Suprapubic skin (tissue), 4 donors: ENCODE measurements around the gene PIGV. TPM values are rescaled to one million over a fixed set of nuclear protein-coding genes. Genes with fewer than 3 reads are reported as not detected.
"Not testable (repeated sequence)": the region's sequence is repeated elsewhere in the genome, so short reads cannot be mapped to it uniquely, and the experiment has no call there.

ENCODE experiments used
- DNase-seq, 2 donors: peaks; one replicate each; pipeline ENCODE4 v3.0.0-alpha.2; 2019; ENCODE audit warnings: low spot score in 2 of 2
- H3K27ac ChIP-seq: fragments of 200-600 bp; sonication (generic); one replicate; pipeline ENCODE4 v1.5.1; 2019
- H3K27me3 ChIP-seq: fragments of 200-600 bp; sonication (generic); one replicate; pipeline ENCODE4 v1.5.1; 2019
- H3K36me3 ChIP-seq: fragments of 200-600 bp; sonication (generic); one replicate; pipeline ENCODE4 v1.5.1; 2019
- H3K4me1 ChIP-seq: fragments of 200-600 bp; sonication (generic); one replicate; pipeline ENCODE4 v1.5.1; 2019
- H3K4me3 ChIP-seq: fragments of 200-600 bp; sonication (generic); one replicate; pipeline ENCODE4 v1.5.1; 2019; ENCODE audit warnings: mild to moderate bottlenecking
- H3K9me3 ChIP-seq: fragments of 200-600 bp; sonication (generic); one replicate; pipeline ENCODE4 v1.5.1; 2019
- CTCF ChIP-seq, 2 donors: fragments of 200-600 bp in 1 of 2; fragments of 450-650 bp in 1 of 2; sonication (generic) in 1 of 2; IDR thresholded peaks; one replicate each; pipeline ENCODE4 v1.5.1; 2016 to 2019; ENCODE audit warnings: antibody characterized with exemption in 2 of 2, mild to moderate bottlenecking in 1 of 2, moderate library complexity in 1 of 2
- EP300 ChIP-seq: sonication (generic); formaldehyde crosslinking; IDR thresholded peaks from one replicate; pipeline ENCODE4 v1.6.1; 2017; ENCODE audit warnings: antibody characterized with exemption
- POLR2A ChIP-seq, 2 donors: fragments of 450-650 bp; IDR thresholded peaks; one replicate each; pipeline ENCODE4 v1.6.1; 2017; ENCODE audit warnings: antibody characterized with exemption in 2 of 2, mild to moderate bottlenecking in 2 of 2, moderate library complexity in 2 of 2
- POLR2AphosphoS5 ChIP-seq, 3 donors: sonication (generic); formaldehyde crosslinking; IDR thresholded peaks; one replicate each; pipeline ENCODE4 v1.6.1; 2017; ENCODE audit warnings: antibody characterized with exemption in 3 of 3
- WGBS: methylation state at CpG from one replicate; pipeline ENCODE4 v1.1.5; 2018; 5-methylcytosine and 5-hydroxymethylcytosine counted together
- total RNA-seq, 4 donors: library from RNA; depleted of rRNA; stranded (reverse); fragments of >200 nt; gene quantifications; one replicate each; pipeline ENCODE4 v1.1.0, GENCODE V29; 2016

The PIGV gene
- total RNA-seq, 4 donors from 2014 or later, result 15.9 to 31.5 (median 25.6) TPM

GRCh38 chr1:26839779-26840178 is 52.0 kb downstream of the PIGV start:
- TF ChIP-seq POLR2AphosphoS5 (IDR thresholded peaks at IDR 0.05) (no peak), POLR2A (IDR thresholded peaks at IDR 0.05) (no peak), EP300 (no peak), CTCF (IDR thresholded peaks at IDR 0.05) (no peak)
- Histone ChIP-seq H3K27ac (no peak overlapping the region), H3K9me3 (no peaks in the 10 kb centered on the region), H3K4me3 (no peak overlapping the region), H3K4me1 (no peaks in the 10 kb centered on the region), H3K27me3 (no peaks in the 10 kb centered on the region), H3K36me3 (peaks cover 73% of the 10 kb centered on the region)
- DNase-seq, result no peak
- WGBS, result 82% methylated on average over 4 of the region's 6 CpGs

GRCh38 chr1:26844424-26845196 is 56.9 kb downstream of the PIGV start:
- peaks cover 67% of the 10 kb centered on the region for H3K36me3 ChIP-seq
- DNase-seq, result no peak
- H3K9me3 ChIP-seq, result no peaks in the 10 kb centered on the region
- H3K27me3 ChIP-seq, result no peaks in the 10 kb centered on the region
- no peak overlapping the region for H3K27ac ChIP-seq
- H3K4me3 ChIP-seq, result no peak overlapping the region
- H3K4me1 ChIP-seq, result peaks cover 16% of the 10 kb centered on the region
- WGBS, result 74% methylated on average over 13 of the region's 13 CpGs
- TF ChIP-seq EP300 (no peak), POLR2A (IDR thresholded peaks at IDR 0.05) (no peak), CTCF (IDR thresholded peaks at IDR 0.05) (no peak), POLR2AphosphoS5 (IDR thresholded peaks at IDR 0.05) (no peak)

GRCh38 chr1:26847826-26848225 is 60.1 kb downstream of the PIGV start:
- H3K36me3 ChIP-seq, result peaks cover 69% of the 10 kb centered on the region
- not testable (repeated sequence) for H3K27ac ChIP-seq, H3K4me3 ChIP-seq, H3K27me3 ChIP-seq, DNase-seq, H3K9me3 ChIP-seq
- peaks cover 27% of the 10 kb centered on the region for H3K4me1 ChIP-seq
- 75% methylated on average over 6 of the region's 6 CpGs for WGBS

Other genes with a start within 250 kb of the PIGV start
- gene ARID1A, start 91.9 kb upstream of the PIGV start, total RNA-seq, result 10 to 100 TPM; 77.2 to 90.0 (median 83.5) TPM
- 10 to 100 TPM; 23.7 to 38.5 (median 31.4) TPM for gene ZDHHC18, start 38.7 kb downstream of the PIGV start, total RNA-seq
- 1,000 to 10,000 TPM in 1 of 4 donors, 100 to 1,000 TPM in 3; 364 to 1,347 (median 744) TPM for gene SFN, start 75.2 kb downstream of the PIGV start, total RNA-seq
- 10 to 100 TPM; 13.2 to 25.3 (median 18.8) TPM for gene GPN2, start 102.3 kb downstream of the PIGV start, total RNA-seq
- gene GPATCH3, start 112.5 kb downstream of the PIGV start, total RNA-seq, result 10 to 100 TPM; 14.1 to 20.5 (median 15.8) TPM
- not detected for gene NR0B2, start 126.0 kb downstream of the PIGV start, total RNA-seq
- 10 to 100 TPM; 34.1 to 65.2 (median 46.5) TPM for gene NUDC, start 133.8 kb downstream of the PIGV start, total RNA-seq
- 10 to 100 TPM; 21.9 to 51.1 (median 41.5) TPM for gene KDF1, start 172.5 kb downstream of the PIGV start, total RNA-seq
- 10 to 100 TPM in 3 of 4 donors, 1 to 10 TPM in 1; 7.9 to 41.7 (median 28.4) TPM for gene TRNP1, start 205.7 kb downstream of the PIGV start, total RNA-seq
- 100 to 1,000 TPM in 3 of 4 donors, 10 to 100 TPM in 1; 72.3 to 233 (median 198) TPM for gene TENT5B, start 224.9 kb downstream of the PIGV start, total RNA-seq